ENCODE results near the gene MT1X.
"Not testable (repeated sequence)": the region's sequence is repeated elsewhere in the genome, so short reads cannot be mapped to it uniquely, and the experiment has no call there.

- not testable (repeated sequence) for TF ChIP-seq CTCF (conservative IDR thresholded peaks at IDR 0.05); EZH2 (IDR thresholded peaks at IDR 0.05; ENCODE audit: low read depth)
These were observed 10.1 kb upstream of the MT1X start for GRCh38 chr16:56672171-56672570.
